ENCODE measurements around the gene KRT84.

DNA sequence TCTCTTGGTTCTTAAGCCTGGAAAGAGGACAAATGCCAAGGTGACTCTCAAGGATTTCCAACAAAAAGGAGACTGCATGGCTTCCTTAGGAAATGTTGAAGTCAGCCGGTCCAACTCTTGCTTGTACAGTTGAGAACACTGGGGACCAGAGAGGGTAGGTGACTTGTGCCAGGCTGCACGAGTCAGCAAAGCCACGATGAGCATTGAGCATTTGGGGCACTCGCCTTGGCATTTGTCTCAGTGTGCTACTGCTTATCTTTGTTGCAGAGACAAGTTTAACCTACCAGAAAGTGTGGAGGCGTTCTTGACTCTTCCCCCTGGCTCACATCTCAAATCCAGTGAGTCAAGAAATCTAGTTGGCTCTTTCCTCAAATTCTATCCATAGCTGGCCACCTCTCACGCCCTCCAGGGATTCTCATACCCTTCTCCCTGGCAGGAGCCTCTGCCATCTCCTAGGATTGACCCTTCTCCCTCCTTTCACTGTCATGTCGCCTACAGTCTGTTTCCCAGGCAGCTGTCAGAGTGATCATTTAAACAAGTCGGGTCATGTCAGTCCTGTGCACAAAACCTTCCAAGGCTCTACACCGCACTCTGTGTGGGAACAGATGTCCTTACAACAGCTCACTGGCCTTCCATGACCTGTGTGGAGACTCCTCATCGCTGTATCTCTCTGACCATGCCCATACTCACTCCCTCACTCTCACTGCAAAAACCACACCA lies 47.1 kb downstream of the KRT84 start:
- TF ChIP-seq CTCF (IDR thresholded peaks at IDR 0.05) (no peak), POLR2A (IDR thresholded peaks at IDR 0.05) (no peak)
